A204.1 (cell line): ENCODE measurements around the gene CSHL1.
"Not testable (repeated sequence)": the region's sequence is repeated elsewhere in the genome, so short reads cannot be mapped to it uniquely, and the experiment has no call there.

ENCODE experiments used
- FAIRE-seq: peaks from 2 replicates; lab custom pipeline; 2012; peaks lifted over from hg19 to GRCh38; lab: Jason Lieb, UNC

CSHL1 gene

DNA sequence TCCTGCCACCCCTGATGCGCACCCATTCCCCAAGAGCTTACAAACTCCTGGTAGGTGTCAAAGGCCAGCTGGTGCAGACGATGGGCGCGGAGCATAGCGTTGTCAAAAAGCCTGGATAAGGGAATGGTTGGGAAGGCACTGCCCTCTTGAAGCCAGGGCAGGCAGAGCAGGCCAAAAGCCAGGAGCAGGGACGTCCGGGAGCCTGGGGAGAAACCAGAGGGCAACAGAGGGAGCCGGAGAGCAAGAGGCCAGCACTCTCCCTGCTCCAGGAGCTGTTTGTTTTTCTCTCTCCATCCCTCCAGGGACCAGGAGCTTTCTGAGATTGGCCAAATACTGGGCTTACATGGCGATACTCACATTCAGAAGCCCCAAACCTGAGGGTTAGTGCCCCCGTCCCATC is 7.2 kb upstream of the CSHL1 start:
- FAIRE-seq = no peak

DNA sequence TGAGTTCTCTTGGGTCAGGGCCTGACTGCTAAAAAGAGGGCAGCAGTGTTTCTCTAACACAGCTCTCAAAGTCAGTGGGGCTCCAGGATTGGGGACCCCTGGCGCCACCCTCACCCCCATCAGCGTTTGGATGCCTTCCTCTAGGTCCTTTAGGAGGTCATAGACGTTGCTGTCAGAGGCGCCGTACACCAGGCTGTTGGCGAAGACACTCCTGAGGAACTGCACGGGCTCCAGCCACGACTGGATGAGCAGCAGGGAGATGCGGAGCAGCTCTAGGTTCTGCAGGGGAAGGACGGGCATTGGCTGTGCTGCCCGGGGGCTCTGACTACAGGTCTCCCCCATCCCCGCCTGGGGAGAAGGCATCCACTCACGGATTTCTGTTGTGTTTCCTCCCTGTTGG is 6.6 kb upstream of the CSHL1 start:
- no peak for FAIRE-seq

DNA sequence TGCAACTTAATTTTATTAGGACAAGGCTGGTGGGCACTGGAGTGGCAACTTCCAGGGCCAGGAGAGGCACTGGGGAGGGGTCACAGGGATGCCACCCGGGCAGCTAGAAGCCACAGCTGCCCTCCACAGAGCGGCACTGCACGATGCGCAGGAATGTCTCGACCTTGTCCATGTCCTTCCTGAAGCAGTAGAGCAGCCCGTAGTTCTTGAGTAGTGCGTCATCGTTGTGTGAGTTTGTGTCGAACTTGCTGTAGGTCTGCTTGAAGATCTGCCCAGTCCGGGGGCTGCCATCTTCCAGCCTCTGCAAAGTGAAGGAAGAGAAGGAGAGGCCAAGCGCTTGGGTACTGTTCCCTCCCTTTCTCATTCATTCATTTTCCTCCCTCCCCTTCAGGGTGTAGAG is 6.1 kb upstream of the CSHL1 start:
- not testable (repeated sequence) for FAIRE-seq

DNA sequence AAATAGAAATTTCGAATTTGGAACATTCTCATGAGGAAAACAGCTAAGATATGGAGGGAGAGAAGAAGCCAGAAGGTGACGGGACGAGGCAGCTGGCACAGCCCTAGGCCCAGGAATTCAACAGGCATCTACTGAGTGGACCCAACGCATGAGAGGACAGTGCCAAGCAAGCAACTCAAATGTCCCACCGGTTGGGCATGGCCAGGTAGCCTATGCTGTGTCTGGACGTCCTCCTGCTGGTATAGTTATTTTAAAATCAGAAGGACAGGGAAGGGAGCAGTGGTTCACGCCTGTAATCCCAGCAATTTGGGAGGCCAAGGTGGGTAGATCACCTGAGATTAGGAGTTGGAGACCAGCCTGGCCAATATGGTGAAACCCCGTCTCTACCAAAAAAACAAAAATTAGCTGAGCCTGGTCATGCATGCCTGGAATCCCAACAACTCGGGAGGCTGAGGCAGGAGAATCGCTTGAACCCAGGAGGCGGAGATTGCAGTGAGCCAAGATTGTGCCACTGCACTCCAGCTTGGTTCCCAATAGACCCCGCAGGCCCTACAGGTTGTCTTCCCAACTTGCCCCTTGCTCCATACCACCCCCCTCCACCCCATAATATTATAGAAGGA is 5.6 kb upstream of the CSHL1 start:
- no peak for FAIRE-seq

DNA sequence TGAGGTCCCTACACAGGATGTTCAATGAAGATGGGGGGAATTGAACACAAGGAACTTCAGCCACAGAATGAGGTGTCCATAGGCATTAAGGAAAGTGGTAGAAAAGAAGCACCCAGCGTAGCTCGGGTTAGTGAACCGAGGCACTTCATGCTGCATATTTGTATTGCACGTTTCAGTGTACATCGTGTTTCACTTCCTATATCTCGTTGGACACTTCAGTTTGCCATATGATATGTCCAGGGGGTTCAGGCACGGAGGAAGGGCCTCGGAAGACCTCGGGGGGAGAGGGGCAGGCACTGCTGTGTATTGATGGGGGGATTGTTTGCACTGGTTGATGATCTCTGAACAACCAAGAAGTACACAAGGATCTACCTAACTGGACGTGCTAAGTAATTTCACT is 4.7 kb upstream of the CSHL1 start:
- FAIRE-seq = not testable (repeated sequence)

DNA sequence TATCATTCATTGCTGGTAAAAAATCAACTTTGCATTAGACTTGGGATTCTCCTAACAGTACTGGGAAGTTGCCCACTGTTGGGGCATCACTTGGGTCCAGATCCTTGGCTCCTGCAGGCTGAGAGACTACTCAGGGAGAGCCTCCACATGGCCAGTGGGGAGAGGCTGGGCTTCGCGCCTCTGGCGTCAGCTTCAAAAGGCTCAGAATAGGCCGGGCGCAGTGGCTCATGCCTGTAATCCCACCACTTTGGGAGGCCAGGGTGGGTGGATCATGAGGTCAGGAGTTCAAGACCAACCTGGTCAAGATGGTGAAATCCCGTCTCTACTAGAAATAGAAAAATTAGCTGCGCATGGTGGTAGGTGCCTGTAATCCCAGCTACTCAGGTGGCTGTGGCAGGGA is 3.4 kb upstream of the CSHL1 start:
- FAIRE-seq = no peak

DNA sequence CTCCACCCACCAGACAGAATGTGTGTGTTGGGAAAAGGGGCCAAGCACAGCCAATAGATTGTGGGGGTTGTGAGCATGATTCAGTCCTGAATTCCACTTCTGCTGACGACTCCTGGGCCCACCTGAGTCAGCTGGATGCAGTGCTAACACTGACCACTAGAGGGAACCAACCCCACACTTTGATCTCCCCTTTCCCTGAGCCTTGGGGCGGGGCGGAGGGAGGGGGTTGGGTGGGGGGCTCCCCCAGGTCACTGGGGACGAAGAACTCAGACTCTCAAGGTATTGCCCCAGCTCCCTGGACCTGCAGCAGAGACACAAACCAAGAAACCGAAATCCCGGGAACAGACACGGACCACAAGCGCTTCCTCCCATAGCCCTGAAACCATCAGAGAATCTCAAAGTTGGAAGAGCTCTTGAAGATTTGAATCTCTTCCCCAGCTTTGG is 621 bp upstream of the CSHL1 start:
- no peak for FAIRE-seq

DNA sequence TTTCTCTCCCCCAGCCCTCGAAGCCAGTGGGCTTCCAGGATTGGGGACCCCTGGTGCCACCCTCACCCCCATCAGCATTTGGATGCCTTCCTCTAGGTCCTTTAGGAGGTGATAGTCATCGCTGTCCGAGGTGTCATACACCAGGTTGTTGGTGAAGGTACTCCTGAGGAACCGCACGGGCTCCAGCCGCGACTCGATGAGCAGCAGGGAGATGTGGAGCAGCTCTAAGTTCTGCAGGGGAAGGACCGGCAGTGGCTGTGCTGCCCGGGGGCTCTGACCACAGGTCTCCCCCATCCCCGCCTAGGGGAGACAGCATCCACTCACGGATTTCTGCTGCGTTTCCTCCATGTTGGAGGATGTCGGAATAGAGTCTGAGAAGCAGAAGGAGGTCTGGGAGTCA is 962 bp downstream of the CSHL1 start:
- no peak for FAIRE-seq

DNA sequence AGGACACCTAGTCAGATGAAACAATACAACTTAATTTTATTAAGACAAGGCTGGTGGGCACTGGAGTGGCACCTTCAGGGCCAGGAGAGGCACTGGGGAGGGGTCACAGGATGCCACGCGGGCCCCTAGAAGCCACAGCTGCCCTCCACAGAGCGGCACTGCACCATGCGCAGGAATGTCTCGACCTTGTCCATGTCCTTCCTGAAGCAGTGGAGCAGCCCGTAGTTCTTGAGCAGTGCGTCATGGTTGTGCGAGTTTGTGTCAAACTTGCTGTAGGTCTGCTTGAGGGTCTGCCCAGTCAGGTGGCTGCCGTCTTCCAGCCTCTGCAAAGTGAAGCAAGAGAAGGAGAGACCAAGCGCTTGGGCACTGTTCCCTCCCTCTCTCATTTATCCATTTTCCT is 1.5 kb downstream of the CSHL1 start:
- not testable (repeated sequence) for FAIRE-seq

DNA sequence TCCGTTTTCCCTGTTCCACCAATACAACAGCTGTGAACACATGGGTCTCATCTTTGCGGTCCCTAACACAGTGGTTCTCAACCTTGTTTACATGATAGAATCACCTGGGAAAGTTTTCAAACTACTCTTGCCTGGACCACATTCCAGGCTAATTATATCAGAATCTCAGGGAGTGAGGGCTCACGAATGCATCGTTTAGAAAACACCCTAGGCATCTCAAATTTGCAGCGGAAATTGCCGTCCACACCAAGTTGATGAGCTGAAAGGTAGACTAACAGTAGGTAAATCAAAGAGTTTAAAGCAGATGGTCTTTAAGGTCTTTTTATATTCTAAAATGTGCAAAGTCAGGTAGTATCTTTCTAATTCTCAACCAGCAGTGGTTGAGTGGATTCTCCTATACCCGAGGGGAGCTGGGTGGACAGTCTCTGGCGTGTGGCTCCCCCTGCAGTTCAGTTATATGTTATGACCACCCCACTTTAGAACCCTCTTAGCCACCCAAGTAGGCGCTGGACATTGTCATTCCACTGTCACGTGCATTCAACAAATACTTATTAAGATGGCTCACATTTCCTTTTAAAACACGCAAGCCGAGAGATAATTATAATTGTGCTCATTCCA is 3.8 kb downstream of the CSHL1 start:
- FAIRE-seq = not testable (repeated sequence)

DNA sequence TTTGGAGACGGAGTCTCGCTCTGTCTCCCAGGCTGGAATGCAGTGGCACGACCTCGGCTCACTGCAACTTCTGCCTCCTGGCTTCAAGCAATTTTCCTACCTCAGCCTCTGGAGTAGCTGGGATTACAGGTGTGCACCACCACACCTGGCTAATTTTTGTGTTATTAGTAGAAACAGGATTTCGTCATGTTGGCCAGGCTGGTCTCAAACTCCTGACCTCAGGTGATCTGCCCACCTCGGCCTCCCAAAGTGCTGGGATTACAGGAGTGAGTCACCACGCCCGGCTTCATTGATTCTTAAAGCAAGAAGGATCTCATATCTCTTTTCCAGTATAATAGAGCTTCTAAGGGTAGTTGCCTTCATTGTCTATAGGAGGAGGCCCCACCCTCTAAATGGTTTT is 6.3 kb downstream of the CSHL1 start:
- FAIRE-seq = not testable (repeated sequence)

DNA sequence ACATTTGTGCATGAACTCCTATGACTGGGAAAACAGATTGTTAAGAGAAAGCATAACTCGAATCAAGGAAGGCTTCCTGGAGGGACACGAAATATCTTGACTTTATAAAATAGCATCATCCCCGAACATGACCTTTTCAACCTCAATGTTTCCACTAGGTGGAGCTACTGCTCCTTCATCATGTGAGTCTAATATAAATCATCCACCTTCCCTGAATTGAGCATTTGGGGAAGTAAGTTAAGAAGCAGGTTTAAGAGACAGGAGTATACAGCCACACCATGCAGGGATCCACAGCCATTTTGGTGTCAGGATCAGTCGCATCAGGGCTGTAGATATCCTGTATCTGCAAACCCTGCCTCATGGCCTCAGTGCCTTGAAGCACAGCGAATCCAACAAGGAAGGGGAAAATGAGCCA is 7.3 kb downstream of the CSHL1 start:
- peak; percentile 48 for FAIRE-seq

DNA sequence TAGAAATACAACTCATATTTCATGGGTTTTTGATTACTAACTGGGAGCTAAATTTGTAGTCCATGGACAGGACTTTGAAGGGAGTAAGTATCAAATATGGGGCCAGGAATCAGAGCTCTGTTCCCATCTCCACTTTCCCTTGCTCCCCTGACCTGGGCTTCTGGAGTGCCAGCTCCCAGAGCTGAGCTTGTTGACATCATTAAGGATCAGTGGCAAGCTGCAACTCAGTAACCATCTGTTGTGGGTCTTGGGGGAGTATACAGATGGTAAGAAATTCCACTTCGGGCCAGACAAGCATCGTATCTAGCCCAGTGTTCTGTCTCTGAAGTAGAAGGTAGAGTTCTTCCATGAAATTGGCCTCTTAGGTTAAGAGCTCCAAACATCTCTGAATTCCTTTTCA is 9.1 kb downstream of the CSHL1 start:
- not testable (repeated sequence) for FAIRE-seq

DNA sequence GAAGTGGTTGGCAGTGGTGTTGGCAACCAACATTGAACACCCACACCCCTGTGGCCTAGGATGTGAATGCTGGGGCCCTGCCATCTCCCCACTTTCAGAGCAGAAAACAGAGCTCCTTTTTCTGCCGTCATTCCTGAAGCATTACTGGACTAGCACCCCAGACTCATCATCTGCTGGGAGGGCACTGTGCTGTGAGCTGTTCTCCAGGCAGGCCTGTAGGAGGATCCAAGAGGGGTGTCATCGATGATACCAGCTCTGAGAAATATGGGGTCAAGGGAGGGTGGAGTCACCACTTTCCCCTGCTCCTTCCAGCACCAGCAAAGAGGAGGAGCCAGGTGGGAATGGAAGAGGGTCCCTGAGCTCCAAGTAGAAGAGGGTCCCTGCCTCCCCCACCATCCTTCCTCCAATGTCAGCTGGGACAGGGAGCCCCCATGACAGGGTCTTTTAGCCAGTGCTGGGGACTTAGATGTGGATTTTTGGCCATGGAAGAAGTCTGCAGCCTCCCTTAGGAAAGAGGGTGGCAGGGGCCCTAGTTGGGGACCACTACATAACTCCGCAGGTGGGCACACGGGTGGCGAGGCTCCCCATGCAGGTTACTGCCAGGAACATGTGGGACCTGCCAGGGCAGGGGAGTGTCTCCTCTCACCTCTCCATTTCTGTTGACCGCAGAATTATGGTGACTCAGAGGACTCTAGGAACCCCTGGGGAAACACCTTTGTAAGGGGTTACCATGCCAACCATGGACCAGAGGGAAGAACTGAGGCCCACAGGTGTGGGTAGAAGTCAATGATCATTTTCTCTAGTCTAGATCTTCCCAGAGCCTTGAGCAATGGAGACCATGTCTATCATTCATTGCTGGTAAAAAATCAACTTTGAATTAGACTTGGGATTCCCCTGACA is 11.9 kb downstream of the CSHL1 start:
- FAIRE-seq = not testable (repeated sequence)

DNA sequence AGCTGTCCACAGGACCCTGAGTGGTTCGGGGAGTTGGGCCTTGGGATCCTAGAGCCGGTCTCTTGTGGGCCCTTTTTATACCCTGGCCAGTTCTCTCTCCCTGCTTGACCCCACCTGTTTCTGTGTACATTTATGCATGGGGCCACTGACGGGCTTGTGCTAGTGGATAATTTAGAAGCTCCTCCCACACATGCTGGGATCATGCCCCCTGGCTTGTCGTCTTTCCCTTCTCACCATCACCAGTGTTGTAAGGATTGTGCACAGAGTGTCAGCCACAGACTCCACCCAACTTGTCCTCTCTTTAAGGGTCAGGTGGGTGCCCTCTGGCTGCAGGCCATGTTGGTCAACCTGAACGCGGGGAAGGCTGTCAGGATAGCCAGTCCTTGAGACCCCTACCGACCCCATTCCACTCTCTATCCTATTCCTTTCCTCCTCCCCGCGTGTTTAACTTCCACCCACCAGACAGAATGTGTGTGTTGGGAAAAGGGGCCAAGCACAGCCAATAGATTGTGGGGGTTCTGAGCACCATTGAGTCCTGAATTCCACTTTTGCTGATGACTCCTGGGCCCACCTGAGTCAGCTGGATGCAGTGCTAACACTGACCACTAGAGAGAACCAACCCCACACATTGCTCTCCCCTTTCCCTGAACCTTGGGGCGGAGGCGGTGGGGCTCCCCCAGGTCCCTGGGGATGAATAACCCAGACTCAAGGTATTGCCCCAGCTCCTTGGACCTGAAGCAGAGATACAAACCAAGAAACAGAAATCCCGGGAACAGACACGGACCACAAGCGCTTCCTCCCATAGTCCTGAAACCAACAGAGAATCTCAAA is 14.3 kb downstream of the CSHL1 start, which contains the start of gene CSH1:
CSH1 (minus strand) TSS at position 51 of the 831 bp plus-strand sequence. CDS start 63 bp downstream, outside the sequence.
- FAIRE-seq = not testable (repeated sequence)

DNA sequence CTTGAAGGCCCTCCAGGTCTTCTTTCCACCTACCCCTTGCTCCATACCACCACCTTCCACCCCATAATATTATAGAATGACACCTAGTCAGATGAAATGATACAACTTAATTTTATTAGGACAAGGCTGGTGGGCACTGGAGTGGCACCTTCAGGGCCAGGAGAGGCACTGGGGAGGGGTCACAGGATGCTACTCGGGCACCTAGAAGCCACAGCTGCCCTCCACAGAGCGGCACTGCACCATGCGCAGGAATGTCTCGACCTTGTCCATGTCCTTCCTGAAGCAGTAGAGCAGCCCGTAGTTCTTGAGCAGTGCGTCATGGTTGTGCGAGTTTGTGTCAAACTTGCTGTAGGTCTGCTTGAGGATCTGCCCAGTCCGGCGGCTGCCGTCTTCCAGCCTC is 16.2 kb downstream of the CSHL1 start:
- not testable (repeated sequence) for FAIRE-seq

DNA sequence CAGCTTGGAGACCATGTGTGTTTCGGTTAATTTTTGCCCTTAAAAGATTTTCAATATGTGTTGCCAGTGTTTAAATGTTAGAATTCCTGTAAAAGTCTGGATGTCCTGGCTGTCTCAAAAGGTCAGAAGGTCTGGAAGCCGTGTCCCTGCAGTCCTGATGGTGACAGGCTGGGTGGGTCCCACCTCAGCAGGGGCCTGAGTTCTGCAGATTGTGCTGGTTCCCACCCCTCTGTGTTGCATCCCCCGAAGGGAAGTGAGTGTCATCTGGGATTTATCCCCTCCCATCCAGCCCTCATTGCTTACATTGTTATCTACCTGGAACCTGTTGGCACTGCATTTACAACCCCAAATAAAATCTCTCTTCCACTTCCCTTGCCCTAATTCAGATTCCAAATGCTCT is 17.0 kb downstream of the CSHL1 start:
- not testable (repeated sequence) for FAIRE-seq

DNA sequence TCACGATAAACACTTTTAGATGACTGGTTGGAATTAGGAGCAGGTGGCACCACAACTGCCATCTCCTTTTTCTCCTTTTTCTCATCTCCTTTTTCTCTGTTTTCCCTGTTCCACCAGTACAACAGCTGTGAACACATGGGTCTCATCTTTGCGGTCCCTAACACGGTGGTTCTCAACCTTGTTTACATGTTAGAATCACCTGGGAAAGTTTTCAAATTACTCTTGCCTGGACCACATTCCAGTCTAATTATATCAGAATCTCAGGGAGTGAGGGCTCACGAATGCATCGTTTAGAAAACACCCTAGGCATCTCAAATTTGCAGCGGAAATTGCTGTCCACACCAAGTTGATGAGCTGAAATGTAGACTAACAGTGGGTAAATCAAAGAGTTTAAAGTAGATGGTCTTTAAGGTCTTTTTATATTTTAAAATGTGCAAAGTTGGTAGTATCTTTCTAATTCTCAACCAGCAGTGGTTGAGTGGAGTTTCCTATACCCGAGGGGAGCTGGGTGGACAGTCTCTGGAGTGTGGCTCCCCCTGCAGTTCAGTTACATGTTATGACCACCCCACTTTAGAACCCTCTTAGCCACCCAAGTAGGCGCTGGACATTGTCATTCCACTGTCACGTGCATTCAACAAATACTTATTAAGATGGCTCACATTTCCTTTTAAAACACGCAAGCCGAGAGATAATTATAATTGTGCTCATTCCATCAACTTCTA is 18.6 kb downstream of the CSHL1 start:
- not testable (repeated sequence) for FAIRE-seq

DNA sequence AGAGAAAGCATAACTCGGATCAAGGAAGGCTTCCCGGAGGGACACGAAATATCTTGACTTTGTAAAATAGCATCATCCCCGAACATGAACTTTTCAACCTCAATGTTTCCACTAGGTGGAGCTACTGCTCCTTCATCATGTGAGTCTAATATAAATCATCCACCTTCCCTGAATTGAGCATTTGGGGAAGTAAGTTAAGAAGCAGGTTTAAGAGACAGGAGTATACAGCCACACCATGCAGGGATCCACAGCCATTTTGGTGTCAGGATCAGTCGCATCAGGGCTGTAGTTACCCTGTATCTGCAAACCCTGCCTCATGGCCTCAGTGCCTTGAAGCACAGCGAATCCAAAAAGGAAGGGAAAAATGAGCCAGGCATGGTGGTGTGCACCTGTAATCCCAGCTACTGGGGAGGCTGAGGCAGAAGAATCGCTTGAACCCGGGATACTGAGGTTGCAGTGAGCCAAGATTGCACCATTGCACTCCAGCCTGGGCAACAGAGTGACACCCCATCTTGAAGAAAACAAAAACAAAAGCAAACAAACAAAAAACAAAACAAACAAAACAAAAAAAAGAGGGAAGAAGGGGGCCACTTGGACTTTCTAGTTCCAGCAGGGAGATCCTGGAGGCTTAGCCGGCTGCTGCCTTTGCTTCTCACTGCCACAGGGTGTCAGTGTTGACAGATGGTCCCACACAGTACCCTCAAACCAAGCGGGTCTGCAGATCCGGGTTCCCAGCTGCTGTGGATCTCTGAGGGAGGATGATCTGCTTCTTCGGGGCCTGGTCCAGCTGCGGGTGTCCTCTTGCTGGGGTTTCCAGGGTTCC is 21.8 kb downstream of the CSHL1 start:
- FAIRE-seq = peak; percentile 72

DNA sequence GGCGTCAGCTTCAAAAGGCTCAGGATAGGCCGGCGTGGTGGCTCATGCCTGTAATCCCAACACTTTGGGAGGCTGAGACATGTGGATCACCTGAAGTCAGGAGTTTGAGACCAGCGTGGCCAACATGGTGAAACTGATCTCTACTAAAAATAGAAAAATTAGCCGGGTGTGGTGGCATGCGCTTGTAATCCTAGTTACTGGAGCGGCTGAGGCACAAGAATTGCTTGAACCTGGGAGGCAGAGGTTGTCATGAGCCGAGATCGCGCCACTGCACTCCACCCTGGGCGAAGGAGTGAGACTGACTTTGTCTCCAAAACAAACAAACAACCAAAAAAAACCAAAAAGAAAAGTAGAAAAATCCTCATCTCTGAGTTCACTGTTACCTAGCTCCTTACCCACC is 25.9 kb downstream of the CSHL1 start:
- not testable (repeated sequence) for FAIRE-seq
